IMR-90 (cell line): ENCODE results near the gene SLC38A3. TPM values are rescaled to one million over a fixed set of nuclear protein-coding genes. Genes with fewer than 3 reads are reported as not detected.

ENCODE experiments used
- ATAC-seq: fragments of 200-7000 bp; cut with Tn5 transposase; 2 replicates; pipeline ENCODE4 v1.9.1; 2020; ENCODE audit warnings: low read depth, mild to moderate bottlenecking, moderate library complexity
- BruUV-seq: library from RNA; stranded (reverse); fragments of 400-500 nt; replicated peaks from 2 replicates; lab custom pipeline; 2021; lab: Mats Ljungman, UMichigan
- CTCF ChIA-PET: fragments of 300-600 bp; formaldehyde crosslinking; extraction: SDS; loops from one replicate; lab custom pipeline; 2021; ENCODE audit warnings: antibody characterized with exemption; lab: Yijun Ruan, JAX
- POLR2A ChIA-PET: fragments of 300-600 bp; sonication (Branson Sonifier 250); formaldehyde crosslinking; loops from one replicate; lab custom pipeline; 2022; ENCODE audit warnings: antibody characterized with exemption; ENCODE audit not compliant: unreplicated experiment; lab: Charles Lee
- DNase-seq: peaks from one replicate; pipeline ENCODE4 v3.0.0; 2013
- H2AFZ ChIP-seq: replicated peaks from 2 replicates; pipeline ENCODE3; 2013; ENCODE audit warnings: low read length, mild to moderate bottlenecking; ENCODE audit not compliant: poor library complexity
- H2AK5ac ChIP-seq: 2 replicates; pipeline ENCODE4 v1.6.1; 2013; ENCODE audit warnings: low read depth, low read length, inconsistent platforms
- H2AK9ac ChIP-seq: replicated peaks from 2 replicates; pipeline ENCODE3; 2013; ENCODE audit warnings: mild to moderate bottlenecking, low read depth, low read length, moderate library complexity; ENCODE audit not compliant: poor library complexity
- H2BK120ac ChIP-seq: 2 replicates; pipeline ENCODE4 v1.6.1; 2013; ENCODE audit warnings: low read depth, low read length, inconsistent platforms
- H2BK15ac ChIP-seq: 3 replicates; pipeline ENCODE4 v1.6.1; 2013; ENCODE audit warnings: low read depth, low read length, inconsistent platforms
- H2BK20ac ChIP-seq: 2 replicates; pipeline ENCODE4 v1.6.1; 2013; ENCODE audit warnings: low read depth, mild to moderate bottlenecking, inconsistent platforms, low read length, moderate library complexity
- H2BK5ac ChIP-seq: 2 replicates; pipeline ENCODE4 v1.6.1; 2013; ENCODE audit warnings: mild to moderate bottlenecking, low read depth, low read length, inconsistent platforms; ENCODE audit not compliant: poor library complexity, severe bottlenecking
- H3K14ac ChIP-seq: replicated peaks from 2 replicates; pipeline ENCODE4 v1.6.1; 2013; ENCODE audit warnings: low read depth, low read length, inconsistent platforms
- H3K18ac ChIP-seq: 2 replicates; pipeline ENCODE4 v1.6.1; 2013; ENCODE audit warnings: low read depth, low read length, control low read depth
- H3K23ac ChIP-seq: 2 replicates; pipeline ENCODE4 v1.6.1; 2013; ENCODE audit warnings: low read depth, low read length, inconsistent platforms
- H3K27ac ChIP-seq: 2 replicates; pipeline ENCODE4 v1.5.1; 2013; ENCODE audit warnings: mild to moderate bottlenecking, control low read depth, low read length; ENCODE audit not compliant: insufficient read depth
- H3K27me3 ChIP-seq: 2 replicates; pipeline ENCODE4 v1.6.1; 2013; ENCODE audit warnings: low read length; ENCODE audit not compliant: control insufficient read depth, insufficient read depth
- H3K36me3 ChIP-seq: 2 replicates; pipeline ENCODE4 v1.6.1; 2013; ENCODE audit warnings: low read length, mixed read lengths; ENCODE audit not compliant: control insufficient read depth, insufficient read depth
- H3K4ac ChIP-seq: 2 replicates; pipeline ENCODE4 v1.6.1; 2013; ENCODE audit warnings: low read depth, low read length, inconsistent platforms
- H3K4me1 ChIP-seq: 2 replicates; pipeline ENCODE4 v1.6.1; 2013; ENCODE audit warnings: low read length, mixed read lengths; ENCODE audit not compliant: control insufficient read depth, insufficient read depth
- H3K4me2 ChIP-seq: 2 replicates; pipeline ENCODE4 v1.6.1; 2013; ENCODE audit warnings: low read depth, mild to moderate bottlenecking, control low read depth, low read length, moderate library complexity
- H3K4me3 ChIP-seq: 2 replicates; pipeline ENCODE4 v1.5.1; 2013; ENCODE audit warnings: low read depth, mild to moderate bottlenecking, control low read depth, low read length, moderate library complexity; ENCODE audit not compliant: insufficient read depth
- H3K56ac ChIP-seq: 2 replicates; pipeline ENCODE4 v1.6.1; 2013; ENCODE audit warnings: low read length, inconsistent platforms; ENCODE audit not compliant: insufficient read depth; ENCODE audit errors: extremely low read depth
- H3K79me1 ChIP-seq, 2 experiments: 2 replicates each; pipeline ENCODE4 v1.6.1; 2013; ENCODE audit warnings: low read length in 2 of 2, inconsistent platforms in 1 of 2, low read depth in 1 of 2
- H3K9ac ChIP-seq: 2 replicates; pipeline ENCODE4 v1.6.1; 2013; ENCODE audit warnings: low read depth, low read length, control low read depth
- H3K9me1 ChIP-seq: 2 replicates; pipeline ENCODE4 v1.6.1; 2013; ENCODE audit warnings: low read length, inconsistent platforms; ENCODE audit not compliant: insufficient read depth
- H3K9me3 ChIP-seq: 2 replicates; pipeline ENCODE4 v1.6.1; 2013; ENCODE audit warnings: low read length; ENCODE audit not compliant: control insufficient read depth, insufficient read depth
- H4K20me1 ChIP-seq: 2 replicates; pipeline ENCODE4 v1.6.1; 2013; ENCODE audit warnings: low read length, inconsistent platforms; ENCODE audit not compliant: insufficient read depth
- H4K5ac ChIP-seq: 2 replicates; pipeline ENCODE4 v1.6.1; 2013; ENCODE audit warnings: mild to moderate bottlenecking, low read depth, low read length, control low read depth
- H4K8ac ChIP-seq, 2 experiments: 2 replicates each; pipeline ENCODE4 v1.6.1; 2013; ENCODE audit warnings: low read depth in 2 of 2, low read length in 2 of 2, control low read depth in 1 of 2, inconsistent platforms in 1 of 2
- H4K91ac ChIP-seq: 2 replicates; pipeline ENCODE4 v1.6.1; 2013; ENCODE audit warnings: low read depth, low read length, inconsistent platforms; ENCODE audit not compliant: insufficient read depth
- BHLHE40 ChIP-seq: fragments of 150-350 bp; IDR thresholded peaks from 2 replicates; pipeline ENCODE4 v1.6.1; 2016; ENCODE audit warnings: mild to moderate bottlenecking, low read depth, low read length
- CHD1 ChIP-seq: IDR thresholded peaks from 2 replicates; pipeline ENCODE4 v1.6.1; 2012; ENCODE audit warnings: low read depth, low read length, improper control_type of control experiment
- FOS ChIP-seq: fragments of 150-350 bp; IDR thresholded peaks from 2 replicates; pipeline ENCODE4 v1.6.1; 2016; ENCODE audit warnings: low read depth, low read length
- MXI1 ChIP-seq: IDR thresholded peaks from 2 replicates; pipeline ENCODE4 v1.6.1; 2012; ENCODE audit warnings: low read depth, mild to moderate bottlenecking, low read length, moderate library complexity, borderline replicate concordance
- NFE2L2 ChIP-seq: fragments of 150-350 bp; IDR thresholded peaks from 2 replicates; pipeline ENCODE4 v1.6.1; 2016; ENCODE audit warnings: low read depth, mild to moderate bottlenecking, low read length
- POLR2A ChIP-seq: IDR thresholded peaks from 2 replicates; pipeline ENCODE4 v1.6.1; 2012; ENCODE audit warnings: mild to moderate bottlenecking, low read depth, low read length
- RCOR1 ChIP-seq: IDR thresholded peaks from 2 replicates; pipeline ENCODE4 v1.6.1; 2012; ENCODE audit warnings: mild to moderate bottlenecking, low read length, improper control_type of control experiment; ENCODE audit not compliant: insufficient replicate concordance
- SMC3 ChIP-seq: fragments of 150-350 bp; IDR thresholded peaks from 2 replicates; pipeline ENCODE4 v1.6.1; 2016; ENCODE audit warnings: low read depth, mild to moderate bottlenecking, antibody characterized with exemption, low read length, moderate library complexity
- WGBS, 2 experiments: methylation state at CpG; one replicate each; pipeline versions ENCODE4 v1.1.5 to v1.1.7; 2013; ENCODE audit warnings: missing lambda C conversion rate in 2 of 2; ENCODE audit not compliant: insufficient read length in 1 of 2; ENCODE audit errors: extremely low coverage in 2 of 2; 5-methylcytosine and 5-hydroxymethylcytosine counted together
- dilution Hi-C: fragments of 300-500 bp; cut with HindIII; formaldehyde crosslinking; loops from one replicate; pipeline ENCODE4 v1.14.3; 2018; ENCODE audit warnings: low sequenced_read_pairs; ENCODE audit not compliant: unreplicated experiment
- in situ Hi-C: fragments of 300-500 bp; cut with MboI; formaldehyde crosslinking; loops from 3 replicates; pipeline ENCODE4 v1.14.3; 2019; ENCODE audit warnings: low sequenced_read_pairs, inconsistent platforms, mixed read lengths
- intact Hi-C: fragments of 100-400 bp; cut with micrococcal nuclease; formaldehyde crosslinking; loops from 2 replicates; pipeline ENCODE4 v1.10.0; 2022
- polyA plus RNA-seq, 3 experiments: library from polyadenylated mRNA; depleted of rRNA; stranded (reverse); fragments of >200 nt; gene quantifications; 2 replicates each; pipeline ENCODE4 v1.2.3, GENCODE V29; 2012; ENCODE audit warnings: low replicate concordance in 1 of 3
- total RNA-seq: library from RNA; depleted of rRNA; stranded (reverse); fragments of >200 nt; gene quantifications from 2 replicates; pipeline ENCODE4 v1.2.3, GENCODE V29; 2012
- TF ChIP-seq, protein P1 (sequence below): conservative IDR thresholded peaks from 2 replicates; pipeline ENCODE4 v1.5.1; 2012; ENCODE audit warnings: mild to moderate bottlenecking, low read depth, low read length, improper control_type of control experiment
- TF ChIP-seq, protein P2 (sequence below): fragments of 150-350 bp; IDR thresholded peaks from 2 replicates; pipeline ENCODE4 v1.6.1; 2017; ENCODE audit warnings: mild to moderate bottlenecking, antibody characterized with exemption, low read length, low read depth
- TF ChIP-seq, protein P3 (sequence below): fragments of 150-350 bp; IDR thresholded peaks from 2 replicates; pipeline ENCODE4 v1.6.1; 2016; ENCODE audit warnings: low read depth, mild to moderate bottlenecking, low read length, moderate library complexity, borderline replicate concordance

SLC38A3 gene
- total and polyA plus RNA-seq, 2 of the 4 experiments (the other 2 are of a cell fraction), result 0.12 to 0.36 TPM

DNA sequence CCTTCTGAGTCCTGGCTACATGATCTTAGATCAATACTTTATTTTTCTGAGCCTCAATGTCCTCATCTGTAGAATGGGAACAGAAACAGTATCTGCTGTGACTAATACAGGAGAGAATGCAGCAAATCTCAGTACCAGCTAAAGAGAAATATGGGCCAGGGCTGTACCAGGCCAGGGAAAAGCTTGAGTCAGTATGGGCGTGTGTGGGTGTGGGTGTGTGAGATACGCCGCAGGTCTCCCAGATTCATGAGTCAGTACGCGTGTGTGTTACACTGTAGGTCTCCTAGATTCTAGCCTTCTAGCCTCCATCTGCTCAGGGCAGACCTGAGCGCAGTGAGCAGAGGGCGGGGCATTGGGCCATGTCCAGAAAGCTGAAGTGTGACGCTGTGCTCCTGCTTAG, 46.1 kb downstream of the SLC38A3 start:
- Histone ChIP-seq H3K4me1 (peaks cover 45% of the 10 kb centered on the region), H3K9me3 (no peaks in the 10 kb centered on the region)
- POLR2A ChIA-PET, result no interaction called here

More for the DNA sequence above, 46.1 kb downstream of the SLC38A3 start:
- Histone ChIP-seq H2BK20ac (no peak overlapping the region), H3K4me3 (no peak overlapping the region), H3K4me2 (no peak overlapping the region), H3K27ac (no peak overlapping the region), H3K56ac (no peak overlapping the region), H3K14ac (0 out of 2 replicates have a peak overlapping the region, but pooled peaks have one; percentile 23), H3K36me3 (peaks cover 42% of the 10 kb centered on the region), H3K18ac (no peak overlapping the region), H3K9ac (no peak overlapping the region), H3K27me3 (no peaks in the 10 kb centered on the region), H4K8ac (no peak overlapping the region; a peak in 1 of 4 replicates), H2BK5ac (peak overlapping the region; percentile 53), H3K4ac (peak overlapping the region; percentile 45; the same call in 1 of the 2 replicates), H3K23ac (no peak overlapping the region), H2AK5ac (0 out of 2 replicates have a peak overlapping the region, but pooled peaks have one; percentile 3), H4K5ac (no peak overlapping the region), H4K91ac (no peak overlapping the region), H2BK120ac (no peak overlapping the region), H2AK9ac (peak overlapping the region; percentile 83), H4K20me1 (peaks cover 86% of the 10 kb centered on the region), H3K79me1 (peaks cover 18 to 87% of the 10 kb centered on the region in 2 experiments), H2AFZ (peak overlapping the region; percentile 46), H3K9me1 (peaks cover 24% of the 10 kb centered on the region), H2BK15ac (no peak overlapping the region)
- intact Hi-C loops (no loop called here), dilution Hi-C loops (no loop called here), in situ Hi-C loops (no loop called here)
- WGBS, 2 experiments, result 36% methylated on average over 5 of the region's 8 CpGs; no CpG with 5 or more reads in 1 of the 2 experiments
- TF ChIP-seq NFE2L2, result no peak
- TF ChIP-seq, protein P1, sequence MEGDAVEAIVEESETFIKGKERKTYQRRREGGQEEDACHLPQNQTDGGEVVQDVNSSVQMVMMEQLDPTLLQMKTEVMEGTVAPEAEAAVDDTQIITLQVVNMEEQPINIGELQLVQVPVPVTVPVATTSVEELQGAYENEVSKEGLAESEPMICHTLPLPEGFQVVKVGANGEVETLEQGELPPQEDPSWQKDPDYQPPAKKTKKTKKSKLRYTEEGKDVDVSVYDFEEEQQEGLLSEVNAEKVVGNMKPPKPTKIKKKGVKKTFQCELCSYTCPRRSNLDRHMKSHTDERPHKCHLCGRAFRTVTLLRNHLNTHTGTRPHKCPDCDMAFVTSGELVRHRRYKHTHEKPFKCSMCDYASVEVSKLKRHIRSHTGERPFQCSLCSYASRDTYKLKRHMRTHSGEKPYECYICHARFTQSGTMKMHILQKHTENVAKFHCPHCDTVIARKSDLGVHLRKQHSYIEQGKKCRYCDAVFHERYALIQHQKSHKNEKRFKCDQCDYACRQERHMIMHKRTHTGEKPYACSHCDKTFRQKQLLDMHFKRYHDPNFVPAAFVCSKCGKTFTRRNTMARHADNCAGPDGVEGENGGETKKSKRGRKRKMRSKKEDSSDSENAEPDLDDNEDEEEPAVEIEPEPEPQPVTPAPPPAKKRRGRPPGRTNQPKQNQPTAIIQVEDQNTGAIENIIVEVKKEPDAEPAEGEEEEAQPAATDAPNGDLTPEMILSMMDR, result no peak
- TF ChIP-seq POLR2A, result no peak
- TF ChIP-seq RCOR1, result peak; percentile 100
- TF ChIP-seq, protein P2, sequence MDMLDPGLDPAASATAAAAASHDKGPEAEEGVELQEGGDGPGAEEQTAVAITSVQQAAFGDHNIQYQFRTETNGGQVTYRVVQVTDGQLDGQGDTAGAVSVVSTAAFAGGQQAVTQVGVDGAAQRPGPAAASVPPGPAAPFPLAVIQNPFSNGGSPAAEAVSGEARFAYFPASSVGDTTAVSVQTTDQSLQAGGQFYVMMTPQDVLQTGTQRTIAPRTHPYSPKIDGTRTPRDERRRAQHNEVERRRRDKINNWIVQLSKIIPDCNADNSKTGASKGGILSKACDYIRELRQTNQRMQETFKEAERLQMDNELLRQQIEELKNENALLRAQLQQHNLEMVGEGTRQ, result no peak
- no peak for TF ChIP-seq CHD1
- TF ChIP-seq SMC3, result no peak
- TF ChIP-seq BHLHE40, result peak; percentile 58
- TF ChIP-seq, protein P3, sequence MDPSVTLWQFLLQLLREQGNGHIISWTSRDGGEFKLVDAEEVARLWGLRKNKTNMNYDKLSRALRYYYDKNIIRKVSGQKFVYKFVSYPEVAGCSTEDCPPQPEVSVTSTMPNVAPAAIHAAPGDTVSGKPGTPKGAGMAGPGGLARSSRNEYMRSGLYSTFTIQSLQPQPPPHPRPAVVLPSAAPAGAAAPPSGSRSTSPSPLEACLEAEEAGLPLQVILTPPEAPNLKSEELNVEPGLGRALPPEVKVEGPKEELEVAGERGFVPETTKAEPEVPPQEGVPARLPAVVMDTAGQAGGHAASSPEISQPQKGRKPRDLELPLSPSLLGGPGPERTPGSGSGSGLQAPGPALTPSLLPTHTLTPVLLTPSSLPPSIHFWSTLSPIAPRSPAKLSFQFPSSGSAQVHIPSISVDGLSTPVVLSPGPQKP, result no peak
- peak; percentile 55; the same call in 1 of the 2 replicates for TF ChIP-seq MXI1
- peak; percentile 67 for TF ChIP-seq FOS
- BruUV-seq, result no TSS peak
- CTCF ChIA-PET, result no interaction called here
- DNase-seq (peak; percentile 94), ATAC-seq (peak; percentile 46)
